Hypothalamus (tissue), 51 donors: Measurements from ENCODE around the gene SLX4IP.

ENCODE experiments used
- DNase-seq, 51 donors: peaks; one replicate each; lab custom pipeline; 2025; lab: John Stamatoyannopoulos, UW

SLX4IP gene

GRCh38 chr20:10655720-10656669, 220.9 kb downstream of the SLX4IP start:
- DNase-seq = no peak

GRCh38 chr20:10657453-10657852, 222.3 kb downstream of the SLX4IP start:
- no peak for DNase-seq

GRCh38 chr20:10658051-10658823, 223.1 kb downstream of the SLX4IP start:
- DNase-seq = no peak

DNA sequence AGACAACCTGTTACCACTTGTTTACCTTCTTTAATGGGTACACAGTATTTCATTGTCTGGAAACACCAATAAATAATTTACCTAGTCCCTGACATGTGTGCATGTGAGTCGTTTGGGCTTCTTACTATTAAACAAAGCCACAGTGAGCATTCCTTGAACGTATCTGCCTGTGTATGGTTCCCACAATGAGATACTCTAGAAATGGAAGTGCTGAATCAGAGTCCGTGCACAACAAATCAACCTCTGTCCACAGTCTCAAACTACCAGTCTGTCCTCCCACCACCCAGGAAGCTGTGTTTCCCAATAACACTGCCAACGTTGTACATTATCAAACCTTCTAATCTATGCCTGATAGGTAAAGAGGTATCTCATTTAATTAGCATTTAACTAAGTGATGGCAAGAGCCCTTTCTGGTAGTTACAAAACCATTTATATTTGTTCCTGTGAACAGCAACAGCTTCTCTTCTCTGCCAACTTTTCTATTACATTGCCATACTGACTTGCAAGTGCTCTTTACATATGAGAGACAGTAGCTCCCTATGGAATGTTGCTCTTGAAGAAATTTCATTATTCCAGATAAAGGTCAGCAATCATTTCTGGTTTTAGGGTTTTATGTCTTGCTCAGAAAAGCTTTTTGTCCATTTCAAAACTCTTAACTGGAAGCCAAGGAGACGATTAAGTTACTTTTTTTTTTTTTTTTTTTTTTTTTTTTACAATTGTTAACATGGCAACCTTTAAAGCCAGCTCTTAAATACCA, 223.9 kb downstream of the SLX4IP start:
- no peak for DNase-seq

- DNase-seq = no peak
Observed at GRCh38 chr20:10659651-10660601, 224.8 kb downstream of the SLX4IP start.

GRCh38 chr20:10660661-10661060, 225.6 kb downstream of the SLX4IP start:
- no peak for DNase-seq

DNA sequence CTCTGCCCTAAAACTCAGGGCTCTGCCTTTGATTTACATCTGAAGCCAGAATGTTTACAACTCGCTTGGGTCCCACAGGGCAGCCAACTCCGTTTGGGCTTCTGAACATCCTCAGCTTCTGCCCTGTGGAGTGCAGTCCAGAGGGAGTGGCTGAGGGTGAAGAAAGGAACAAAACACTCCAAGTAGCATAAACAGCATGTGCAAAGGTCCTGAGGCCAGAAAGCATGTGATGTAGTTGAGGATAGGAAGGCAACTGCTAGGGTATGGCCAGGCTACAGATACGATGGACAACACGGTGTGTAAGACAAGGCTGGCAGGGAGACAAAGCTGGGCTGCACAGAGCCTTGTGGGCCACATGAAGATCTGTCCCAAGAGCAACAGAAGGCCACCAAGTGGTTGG, 226.2 kb downstream of the SLX4IP start:
- DNase-seq = no peak

DNA sequence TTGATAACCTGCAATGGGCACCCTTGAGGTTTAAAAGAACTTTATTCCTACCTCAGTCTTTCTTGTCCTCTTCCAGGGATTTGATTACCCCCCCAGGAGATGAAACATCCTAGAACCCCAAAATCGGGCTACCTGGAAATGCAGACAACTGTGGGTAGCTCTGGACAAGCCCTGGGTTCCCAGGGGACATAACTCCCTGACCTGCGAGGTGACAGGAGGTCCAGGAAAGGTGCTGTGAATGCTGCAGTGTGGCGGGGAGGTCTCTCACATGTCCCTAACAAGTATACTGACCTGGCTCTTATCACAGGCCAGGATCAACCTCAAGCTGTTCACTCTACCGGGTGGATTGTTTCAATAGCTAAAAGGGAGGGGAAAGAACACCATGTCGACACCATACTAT, 227.0 kb downstream of the SLX4IP start:
- DNase-seq = no peak

DNA sequence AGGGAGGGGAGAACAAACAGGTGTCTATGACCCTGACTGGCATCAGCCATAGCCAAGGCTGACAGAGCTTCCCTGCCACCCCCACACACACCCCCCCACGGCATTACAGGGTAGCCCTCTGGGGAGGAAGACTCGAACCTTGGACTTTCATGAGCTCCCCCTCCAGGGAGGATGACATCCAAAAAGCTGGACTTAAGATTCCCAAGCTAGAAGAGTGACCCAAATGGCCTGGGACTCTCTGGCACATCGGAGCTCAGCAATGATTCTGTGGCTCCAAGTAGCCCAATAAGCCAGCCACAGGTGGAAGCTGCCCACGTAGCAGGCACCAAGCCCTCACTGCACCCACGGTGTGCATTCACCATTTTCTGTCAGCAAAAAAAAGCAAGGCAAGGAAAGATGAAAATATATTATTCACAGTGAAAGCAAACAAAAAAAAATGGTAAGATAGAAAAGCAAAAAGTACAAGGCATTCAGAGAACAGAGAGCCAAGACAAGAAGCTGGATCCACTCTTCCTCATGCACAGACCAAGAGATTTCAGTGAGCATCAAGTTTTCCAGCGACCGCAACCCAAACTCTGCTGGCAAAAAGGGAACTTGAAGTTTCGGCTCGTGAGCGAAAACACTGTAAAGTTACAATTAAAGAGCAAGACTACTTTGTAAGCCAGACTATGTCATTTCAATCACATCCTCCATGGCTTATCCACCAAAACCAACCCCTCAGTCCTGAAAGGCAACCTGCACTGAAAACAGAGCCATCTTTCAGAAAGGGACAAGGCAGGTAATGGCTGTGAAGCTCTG, 227.8 kb downstream of the SLX4IP start:
- DNase-seq = no peak

- DNase-seq = no peak
Observed at GRCh38 chr20:10663756-10664155, 228.7 kb downstream of the SLX4IP start.

GRCh38 chr20:10665027-10665561, 230.0 kb downstream of the SLX4IP start:
- DNase-seq = no peak

DNA sequence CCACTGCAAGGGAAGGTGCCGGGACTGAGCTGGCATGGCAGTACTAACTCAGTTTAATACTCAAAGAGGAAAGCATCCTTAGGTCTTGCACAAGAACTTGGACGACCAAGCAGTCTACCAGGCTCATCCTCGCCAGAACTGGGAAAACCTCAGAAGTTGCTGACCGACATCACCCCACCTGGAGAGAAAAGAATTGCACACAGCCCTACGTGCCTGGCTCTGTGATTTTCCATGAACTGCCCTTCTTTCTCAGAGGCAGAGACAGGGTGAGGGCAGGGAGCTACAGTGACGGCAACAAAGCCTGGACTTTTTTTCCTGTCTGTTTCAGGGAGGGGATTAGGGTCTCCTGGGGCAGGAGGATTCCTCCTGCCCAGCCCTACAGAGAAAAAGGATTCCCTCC, 230.7 kb downstream of the SLX4IP start:
- no peak for DNase-seq

GRCh38 chr20:10666221-10667076, 231.3 kb downstream of the SLX4IP start:
- DNase-seq = no peak

DNA sequence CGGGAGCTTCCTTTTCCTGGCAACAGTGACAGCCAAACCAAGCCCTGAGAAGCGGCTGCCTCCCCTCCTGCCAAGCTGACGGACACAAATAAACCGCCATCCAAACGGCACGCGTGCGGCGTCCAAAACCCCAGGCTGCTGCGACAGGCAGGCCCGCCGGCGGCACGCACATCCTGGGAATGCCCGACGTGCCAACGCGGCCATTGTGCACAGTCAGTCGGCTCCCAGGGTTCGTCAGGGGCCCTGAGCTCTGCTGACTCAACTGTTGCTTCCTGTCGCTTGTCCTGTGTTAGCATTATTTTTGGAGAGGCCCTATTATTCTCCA, 231.9 kb downstream of the SLX4IP start:
- peak in 25 of 51 donors; percentile 7 to 46 (median 32) for DNase-seq

DNA sequence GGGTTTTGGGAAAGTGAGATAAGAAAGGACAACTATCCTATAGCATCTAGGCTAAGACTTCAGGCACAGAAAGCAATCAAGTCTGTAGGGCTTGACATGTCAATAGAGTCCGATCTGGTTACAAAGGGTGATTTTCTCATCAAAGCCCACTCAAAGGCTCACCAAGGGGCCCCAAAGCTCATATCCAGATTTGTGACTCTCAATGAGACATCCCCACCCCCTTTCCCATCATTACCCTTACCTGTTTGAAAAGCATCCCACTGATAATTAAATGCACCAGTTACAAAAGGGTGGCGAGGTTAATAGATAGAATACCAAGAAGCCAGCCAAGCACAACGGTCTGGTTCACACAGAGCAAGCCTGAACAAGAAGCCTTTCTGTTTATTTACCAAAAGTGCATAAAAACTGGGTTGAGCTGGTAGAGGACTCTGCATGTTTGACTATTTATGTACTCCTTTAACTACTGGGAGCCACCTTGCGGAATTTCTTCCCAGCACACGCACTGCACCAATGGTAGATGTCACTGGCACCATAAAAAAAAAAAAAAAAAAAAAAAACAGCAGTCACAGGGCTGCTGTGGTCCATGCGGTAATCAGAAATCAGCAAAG, 232.6 kb downstream of the SLX4IP start:
- no peak for DNase-seq

GRCh38 chr20:10668677-10669368, 233.7 kb downstream of the SLX4IP start:
- DNase-seq = no peak
